Measurements from ENCODE around the gene FOXP4.
A peak's percentile ranks its signal among the peaks of the same experiment; 100 is the strongest.
"Not testable (repeated sequence)": the region's sequence is repeated elsewhere in the genome, so short reads cannot be mapped to it uniquely, and the experiment has no call there.

The FOXP4 gene

GRCh38 chr6:41602864-41603608 is 56.9 kb downstream of the FOXP4 start:
- DNase-seq = peak; percentile 86

- DNase-seq = no peak
Measured at GRCh38 chr6:41604006-41604405, 57.8 kb downstream of the FOXP4 start.

DNA sequence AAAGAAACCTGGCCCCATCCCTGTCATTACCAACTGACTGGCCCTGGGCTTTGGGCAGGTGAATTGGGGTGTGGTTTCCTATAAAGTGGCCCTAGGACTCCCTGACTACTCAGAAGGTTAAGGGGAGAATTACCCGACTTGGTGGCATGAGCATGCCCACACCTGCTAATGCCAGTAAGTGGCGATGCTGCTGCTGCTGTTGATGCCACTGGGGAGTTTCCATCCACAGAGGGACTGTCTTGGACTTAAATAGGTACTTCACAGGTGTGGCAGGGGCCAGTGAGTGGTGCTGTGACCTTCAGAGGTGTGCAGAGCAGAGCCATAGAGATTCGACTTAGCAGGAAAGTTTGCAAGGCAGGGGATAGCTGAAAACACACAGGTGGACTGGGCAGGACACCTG is 59.5 kb downstream of the FOXP4 start:
- DNase-seq = no peak

- no peak for DNase-seq
Measured at GRCh38 chr6:41607036-41607435, 60.9 kb downstream of the FOXP4 start.

DNA sequence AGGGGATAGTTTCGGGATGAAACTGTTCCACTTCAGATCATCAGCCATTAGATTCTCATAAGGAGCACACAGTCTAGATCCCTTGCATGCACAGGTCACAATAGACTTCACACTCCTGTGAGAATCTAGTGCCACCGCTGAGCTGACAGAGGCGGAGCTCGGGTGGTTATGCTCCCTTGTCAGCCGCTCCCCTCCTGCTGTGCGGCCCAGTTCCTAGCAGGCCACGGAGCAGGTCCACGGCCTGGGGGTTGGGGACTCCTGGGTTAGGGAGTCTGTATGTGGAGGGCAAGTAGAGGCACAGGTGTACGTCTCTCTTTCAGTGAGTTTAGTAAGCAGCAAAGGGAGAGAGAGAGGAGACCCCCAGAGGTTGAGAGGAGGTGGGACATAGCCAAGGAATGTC is 61.6 kb downstream of the FOXP4 start:
- no peak for DNase-seq

DNA sequence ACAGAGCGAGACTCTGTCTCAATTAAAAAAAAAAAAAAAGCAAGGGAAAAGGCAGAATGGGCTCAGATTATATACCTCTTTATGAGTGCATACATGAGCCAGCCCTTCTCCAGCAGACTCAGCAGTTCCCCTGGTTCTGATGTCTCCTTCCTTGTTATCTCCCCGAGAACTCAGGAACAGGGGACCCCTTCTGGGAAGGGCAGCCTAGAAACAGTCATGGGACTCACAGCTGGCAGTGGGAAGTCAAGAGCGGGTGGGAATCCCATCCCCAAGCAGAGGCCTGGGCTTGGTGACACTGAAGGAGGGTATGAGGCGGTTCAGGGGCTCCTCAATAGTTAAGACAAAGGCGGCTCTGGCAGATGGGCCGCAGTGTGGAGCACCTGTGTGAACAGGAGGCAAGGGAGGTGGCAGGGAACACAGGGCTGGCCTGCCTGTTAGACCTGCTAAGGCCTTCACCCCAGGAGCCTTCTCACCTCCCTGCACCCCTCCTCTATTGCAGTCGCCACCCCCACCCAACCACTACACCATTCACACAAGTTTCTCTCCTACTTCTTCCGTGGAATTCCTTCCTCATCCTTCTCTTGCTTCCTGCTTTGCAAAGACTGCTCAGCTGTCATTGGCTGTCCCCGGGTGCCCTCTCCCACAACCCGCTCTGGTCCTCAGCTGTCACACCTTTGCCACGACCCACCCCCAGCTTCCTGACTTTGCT is 62.4 kb downstream of the FOXP4 start:
- DNase-seq = no peak

- no peak for DNase-seq
Measured at GRCh38 chr6:41614715-41615114, 68.5 kb downstream of the FOXP4 start.

- no peak for DNase-seq
Measured at GRCh38 chr6:41615311-41615710, 69.1 kb downstream of the FOXP4 start.

DNA sequence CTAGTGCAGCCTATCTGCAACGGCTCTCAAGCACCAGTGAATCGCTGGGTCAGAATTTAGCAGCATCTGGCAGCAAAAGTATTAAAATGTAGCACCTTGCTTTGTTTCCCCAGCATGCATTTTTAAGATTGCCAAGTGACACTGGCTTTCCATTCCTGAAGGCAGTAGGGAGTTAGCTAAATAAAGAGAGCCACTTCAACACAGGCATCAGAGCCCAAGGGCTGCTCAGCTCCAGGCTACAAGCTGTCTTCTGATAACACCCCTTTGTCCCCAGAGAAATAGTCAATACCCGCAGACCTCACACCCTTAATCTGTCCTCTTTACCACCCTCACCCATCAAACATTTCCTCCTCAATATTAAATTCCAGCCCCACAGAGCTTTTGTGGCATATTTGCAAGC is 72.4 kb downstream of the FOXP4 start:
- DNase-seq = no peak

GRCh38 chr6:41619193-41619592 is 73.0 kb downstream of the FOXP4 start:
- not testable (repeated sequence) for DNase-seq

DNA sequence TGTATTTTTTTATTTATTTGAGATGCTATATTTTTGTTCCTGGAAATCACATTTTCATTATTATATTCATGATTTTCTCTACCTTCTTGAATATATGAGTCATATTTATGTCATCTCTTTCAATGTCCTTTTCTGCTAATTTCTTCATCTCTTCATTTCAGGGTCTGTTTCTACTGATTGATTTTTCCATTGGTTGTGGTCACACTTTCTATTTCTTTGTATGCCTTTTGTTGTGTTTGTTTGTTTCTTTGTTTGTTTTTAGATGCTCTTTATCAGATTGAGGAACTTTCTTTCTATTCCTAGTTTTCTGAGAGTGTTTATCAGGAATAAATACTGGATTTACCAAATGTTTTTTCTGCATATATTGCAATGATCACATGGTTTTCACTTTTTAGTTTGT is 75.2 kb downstream of the FOXP4 start:
- DNase-seq = no peak

- no peak for DNase-seq
Measured at GRCh38 chr6:41621802-41622201, 75.6 kb downstream of the FOXP4 start.

- DNase-seq = no peak
Measured at GRCh38 chr6:41622206-41622988, 76.2 kb downstream of the FOXP4 start.

DNA sequence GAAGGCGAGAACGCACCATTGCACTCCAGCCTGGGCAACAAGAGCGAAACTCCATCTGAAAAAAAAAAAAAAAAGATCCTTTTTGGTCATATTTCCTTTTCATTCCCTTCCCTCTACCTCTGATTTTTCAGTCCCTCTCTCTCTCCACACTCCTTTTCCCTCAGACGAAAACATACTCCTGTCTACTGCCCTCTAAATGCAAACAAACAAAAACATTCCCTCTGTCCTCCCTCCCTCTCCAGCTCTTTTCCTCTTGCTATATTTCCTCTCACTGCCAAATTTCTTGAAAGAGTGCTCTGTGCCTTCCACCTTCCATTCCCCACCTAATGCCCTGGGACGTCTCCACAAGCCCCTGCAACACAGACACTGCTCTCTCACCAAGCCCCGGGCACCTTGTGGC is 77.1 kb downstream of the FOXP4 start:
- DNase-seq = no peak

DNA sequence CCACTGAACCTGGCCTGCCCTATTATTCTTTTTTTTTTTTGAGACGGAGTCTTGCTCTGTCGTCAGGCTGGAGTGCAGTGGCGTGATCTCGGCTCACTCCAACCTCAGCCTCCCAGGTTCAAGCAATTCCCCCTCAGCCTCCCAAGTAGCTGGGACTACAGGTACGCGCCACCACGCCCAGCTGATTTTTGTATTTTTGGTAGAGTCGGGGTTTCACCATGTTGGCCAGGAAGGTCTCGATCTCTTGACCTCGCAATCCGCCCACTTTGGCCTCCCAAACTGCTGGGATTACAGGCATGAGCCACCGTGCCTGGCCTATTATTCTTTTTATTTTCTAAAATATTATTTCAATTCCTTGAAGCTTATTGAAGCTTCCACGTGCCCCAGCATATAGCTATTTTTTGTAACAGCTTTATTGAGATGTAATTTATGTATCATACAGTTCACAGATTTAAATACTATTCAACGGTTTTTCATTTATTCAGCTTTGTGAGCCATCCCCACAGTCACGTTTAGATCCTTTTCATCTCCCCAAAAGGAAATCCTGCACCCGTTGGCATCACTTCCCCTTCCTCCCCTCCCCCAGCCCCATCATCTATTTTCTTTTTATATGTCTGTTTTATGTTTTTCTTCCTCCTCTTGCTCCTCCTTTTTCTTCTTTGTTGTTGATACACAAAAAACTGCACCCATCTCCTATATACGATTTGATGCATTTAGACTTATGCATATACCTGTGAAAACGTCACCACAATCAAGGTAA is 78.6 kb downstream of the FOXP4 start:
- no peak for DNase-seq

DNA sequence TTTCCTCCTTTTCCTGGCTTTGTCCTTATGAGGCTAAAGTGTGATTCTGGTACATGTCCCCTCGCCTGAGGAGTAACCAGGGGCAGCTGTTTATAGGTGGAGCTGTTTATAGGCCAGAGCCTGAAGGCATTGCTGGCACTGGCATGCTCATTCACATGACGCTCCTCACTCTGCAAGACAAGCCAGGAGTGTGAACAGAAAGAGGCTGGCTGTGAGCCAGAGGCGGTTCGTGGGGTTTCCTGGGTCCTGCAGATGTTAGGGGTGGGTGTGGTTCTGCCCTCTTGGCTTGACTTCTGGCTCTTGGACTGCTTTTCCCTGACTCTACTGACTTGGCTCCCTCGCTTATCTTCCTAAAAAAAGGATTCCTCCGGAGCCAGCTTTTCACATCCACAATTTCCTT is 79.3 kb downstream of the FOXP4 start:
- DNase-seq = no peak

DNA sequence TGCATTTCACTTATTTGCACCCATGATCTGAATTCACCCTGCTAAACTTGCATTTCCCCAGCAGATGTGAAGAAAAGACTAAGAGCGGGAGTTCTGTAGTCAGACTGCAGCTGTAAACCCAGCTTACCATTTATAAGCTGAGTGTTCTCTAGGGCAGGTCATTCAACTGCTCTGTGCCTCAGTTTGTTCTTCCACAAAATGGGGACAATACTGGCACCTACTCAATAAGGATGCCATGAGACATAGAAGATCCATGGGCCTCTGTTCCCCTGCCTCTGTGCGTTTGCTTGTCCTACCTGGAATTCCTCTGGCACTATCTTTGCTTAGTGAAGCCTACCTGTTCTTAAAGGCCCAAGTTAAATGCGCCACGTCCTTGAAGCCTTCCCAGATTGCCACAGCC is 79.8 kb downstream of the FOXP4 start:
- DNase-seq = no peak

- DNase-seq = peak; percentile 68
Measured at GRCh38 chr6:41626917-41627316, 80.7 kb downstream of the FOXP4 start.

GRCh38 chr6:41629128-41629527 is 82.9 kb downstream of the FOXP4 start:
- DNase-seq = no peak

DNA sequence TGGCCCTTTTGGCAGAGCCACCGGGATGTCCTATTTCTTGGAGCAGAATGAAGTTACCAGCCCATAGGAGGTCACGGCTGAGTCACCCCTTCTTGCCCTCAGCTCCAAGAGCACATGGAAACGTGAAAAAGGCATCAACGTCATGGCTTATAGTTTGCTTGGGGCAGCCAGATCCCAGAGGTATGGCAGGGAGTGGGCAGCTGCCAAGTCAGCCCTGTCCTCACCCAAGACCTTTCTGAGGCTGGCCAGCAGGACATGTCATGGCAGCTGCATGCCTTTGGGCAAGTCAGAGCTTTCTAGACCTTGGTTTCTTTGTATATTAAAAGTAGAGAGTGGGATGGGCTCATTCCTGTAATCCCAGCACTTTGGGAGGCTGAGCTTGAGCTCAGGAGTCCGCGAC is 83.9 kb downstream of the FOXP4 start:
- no peak for DNase-seq

- no peak for DNase-seq
Measured at GRCh38 chr6:41630946-41631345, 84.8 kb downstream of the FOXP4 start.

DNA sequence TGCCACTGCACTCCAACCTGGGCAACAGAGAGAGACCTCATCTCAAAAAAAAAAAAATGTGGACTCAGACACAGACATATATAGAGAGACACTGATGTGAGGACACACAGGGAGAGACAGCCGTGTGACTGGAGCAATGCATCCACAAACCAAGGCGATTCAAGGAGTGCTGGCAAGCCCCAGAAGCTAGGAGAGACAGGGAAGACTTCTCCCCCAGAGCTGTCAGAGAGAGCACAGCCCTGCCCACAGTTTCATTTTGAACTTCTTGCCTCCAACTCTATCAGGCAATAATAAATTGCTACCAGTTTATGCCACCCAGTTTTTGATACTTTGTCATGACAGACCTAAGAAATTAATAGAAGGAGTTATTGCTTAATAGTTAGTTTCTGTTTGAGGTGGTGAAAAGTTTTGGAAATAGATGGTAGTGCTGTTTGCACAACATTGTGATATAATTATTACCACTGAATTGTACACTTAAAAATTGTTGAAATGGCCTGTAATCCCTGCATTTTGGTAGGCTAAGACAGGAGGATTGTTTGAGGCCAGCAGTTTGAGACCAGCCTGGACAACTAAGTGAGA is 87.0 kb downstream of the FOXP4 start:
- DNase-seq = no peak

DNA sequence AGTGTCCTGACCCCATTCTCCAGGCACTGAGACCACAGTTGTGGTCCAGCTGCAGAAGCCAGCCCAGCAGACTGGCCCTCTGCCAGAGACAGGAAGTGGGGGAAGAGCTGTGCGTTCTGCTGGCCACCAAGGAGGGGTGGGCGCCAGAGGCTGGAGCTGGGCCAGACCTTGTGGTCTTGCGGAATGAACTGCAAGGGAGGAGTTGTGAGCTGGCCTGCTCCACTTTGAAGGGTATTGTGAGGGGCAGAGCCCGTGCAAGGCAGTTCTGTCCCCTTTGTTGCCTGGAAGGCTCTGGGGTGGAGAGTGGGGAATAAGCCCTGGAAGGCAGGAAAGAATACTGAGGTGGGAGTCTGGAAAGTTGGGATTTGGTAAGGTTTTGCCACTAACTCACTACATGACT is 88.5 kb downstream of the FOXP4 start:
- DNase-seq = no peak
